ENCODE results near the gene FXYD1. TPM values are rescaled to one million over a fixed set of nuclear protein-coding genes. Genes with fewer than 3 reads are reported as not detected.

Gene FXYD1
- polyA plus RNA-seq, 2 of the 4 experiments (the other 2 are of a cell fraction), result not detected

GRCh38 chr19:35120492-35120891, 18.1 kb upstream of the FXYD1 start:
- ChIA-PET CTCF (interaction anchor here (0.5 to 6.9 kb wide), 5 partner anchors 15 to 77 kb away, joined by 3 to 148 read pairs (median 4); partner anchors contain the start of genes FXYD1 and LGI4), POLR2A (no interaction called here)
- Histone ChIP-seq H3K27ac (no peak overlapping the region), H3K9me3 (no peaks in the 10 kb centered on the region), H3K4me3 (no peak overlapping the region), H3K4me2 (peak overlapping the region; percentile 19; the same call in 1 of the 3 replicates), H3K4me1 (peaks cover 22% of the 10 kb centered on the region)
- ATAC-seq (no peak), DNase-seq (ENCODE audit: low read depth in 1 of 2, low spot score in 1 of 2) (peak in 1 of 2 experiments; percentile 57), FAIRE-seq (no peak)
- TF ChIP-seq FOSL2 (IDR thresholded peaks at IDR 0.05), result no peak
- TF ChIP-seq FOSL2 (CRISPR knock-in tag; IDR thresholded peaks at IDR 0.05), result 0 out of 2 replicates have a peak, but pooled peaks have one; percentile 6
- TF ChIP-seq MAZ (IDR thresholded peaks at IDR 0.05; ENCODE audit: borderline replicate concordance, low read depth, low read length), result no peak
- no peak for TF ChIP-seq REST (IDR thresholded peaks at IDR 0.05)
- no peak for TF ChIP-seq HOXB5 (CRISPR knock-in tag; IDR thresholded peaks at IDR 0.05)
- no peak for TF ChIP-seq RNF2 (IDR thresholded peaks at IDR 0.05; ENCODE audit: borderline replicate concordance, low read depth)
- WGBS (ENCODE audit: missing lambda C conversion rate), result 65% methylated on average over 7 of the region's 7 CpGs

GRCh38 chr19:35120898-35121297, 17.7 kb upstream of the FXYD1 start:
- Histone ChIP-seq H3K4me2 (peak overlapping the region; percentile 19; the same call in 1 of the 3 replicates), H3K27ac (no peak overlapping the region), H3K4me3 (no peak overlapping the region), H3K4me1 (peaks cover 22% of the 10 kb centered on the region), H3K9me3 (no peaks in the 10 kb centered on the region)
- no peak for DNase-seq (ENCODE audit: low read depth in 1 of 2, low spot score in 1 of 2)
- CTCF ChIA-PET, result interaction anchor here (1.1 to 7.6 kb wide), 6 partner anchors 15 to 77 kb away, joined by 3 to 148 read pairs (median 8); partner anchors contain the start of genes FXYD1 and LGI4
- POLR2A ChIA-PET, result no interaction called here
- ATAC-seq, result no peak
- TF ChIP-seq KDM5A (IDR thresholded peaks at IDR 0.05) (no peak), SREBF2 (IDR thresholded peaks at IDR 0.05) (no peak), BCL3 (IDR thresholded peaks at IDR 0.05) (no peak), REST (IDR thresholded peaks at IDR 0.05) (no peak), CTCF (IDR thresholded peaks at IDR 0.05) (no peak), GATA3 (IDR thresholded peaks at IDR 0.05; ENCODE audit: borderline replicate concordance) (no peak), CBX2 (IDR thresholded peaks at IDR 0.05; ENCODE audit: borderline replicate concordance, low read depth) (no peak), ZNF302 (CRISPR knock-in tag; IDR thresholded peaks at IDR 0.05) (no peak), RARB (CRISPR knock-in tag; IDR thresholded peaks at IDR 0.05) (no peak), USF2 (IDR thresholded peaks at IDR 0.05) (no peak), SMC3 (IDR thresholded peaks at IDR 0.05) (no peak), ZC3H11A (IDR thresholded peaks at IDR 0.05) (no peak), NR3C1 (IDR thresholded peaks at IDR 0.05) (no peak), FOXS1 (CRISPR knock-in tag; IDR thresholded peaks at IDR 0.05) (no peak), NFE2L2 (conservative IDR thresholded peaks at IDR 0.05; ENCODE audit: low read length) (no peak), EHMT2 (IDR thresholded peaks at IDR 0.05; ENCODE audit: low read depth) (no peak), HOXA7 (CRISPR knock-in tag; IDR thresholded peaks at IDR 0.05) (no peak)
- no peak for FAIRE-seq
- WGBS (ENCODE audit: missing lambda C conversion rate), result 61% methylated on average over 7 of the region's 7 CpGs

Measured in A549 (cell line).